GM21717 (cell line): ENCODE results near the gene NPBWR2.
"Not testable (repeated sequence)": the region's sequence is repeated elsewhere in the genome, so short reads cannot be mapped to it uniquely, and the experiment has no call there.

ENCODE experiments used
- ATAC-seq: cut with Tn5 transposase; IDR thresholded peaks from one replicate; pipeline ENCODE4 v1.9.1; 2021; ENCODE audit warnings: mild to moderate bottlenecking, moderate library complexity; ENCODE audit not compliant: unreplicated experiment

NPBWR2 gene

DNA sequence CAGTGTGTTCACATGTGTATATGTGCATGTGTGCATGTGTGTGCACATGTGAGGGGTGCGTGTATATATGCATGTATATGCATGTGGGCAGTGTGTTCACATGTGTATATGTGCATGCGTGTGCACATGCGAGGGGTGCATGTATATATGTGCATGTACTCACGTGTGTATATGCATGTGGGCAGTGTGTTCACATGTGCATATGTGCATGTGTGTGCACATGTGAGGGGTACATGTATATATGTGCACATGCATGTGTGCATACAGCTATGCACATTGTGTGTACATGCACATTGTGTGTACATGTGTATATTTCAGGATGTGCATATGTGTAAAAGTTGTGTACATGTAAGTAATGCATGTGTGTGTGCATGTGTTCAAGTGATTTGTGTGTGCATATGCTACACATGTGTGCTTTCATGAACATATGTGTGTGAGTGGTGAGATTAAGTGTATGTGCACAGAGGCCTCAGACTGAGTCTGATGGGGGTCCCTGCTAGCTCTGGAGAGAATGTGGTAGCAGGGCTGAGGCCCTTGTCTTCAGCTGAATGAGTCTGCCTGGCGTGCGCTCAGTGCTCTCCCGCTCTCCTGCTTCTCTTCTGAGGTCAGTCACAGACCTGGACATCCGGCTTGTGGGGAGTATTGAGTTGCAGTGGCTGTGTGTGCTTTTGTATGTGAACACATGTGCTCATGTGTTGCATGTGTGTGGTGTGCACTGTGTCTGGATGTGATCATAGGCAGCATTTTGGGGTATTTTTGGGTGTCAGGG, 37.0 kb upstream of the NPBWR2 start:
- no peak for ATAC-seq

DNA sequence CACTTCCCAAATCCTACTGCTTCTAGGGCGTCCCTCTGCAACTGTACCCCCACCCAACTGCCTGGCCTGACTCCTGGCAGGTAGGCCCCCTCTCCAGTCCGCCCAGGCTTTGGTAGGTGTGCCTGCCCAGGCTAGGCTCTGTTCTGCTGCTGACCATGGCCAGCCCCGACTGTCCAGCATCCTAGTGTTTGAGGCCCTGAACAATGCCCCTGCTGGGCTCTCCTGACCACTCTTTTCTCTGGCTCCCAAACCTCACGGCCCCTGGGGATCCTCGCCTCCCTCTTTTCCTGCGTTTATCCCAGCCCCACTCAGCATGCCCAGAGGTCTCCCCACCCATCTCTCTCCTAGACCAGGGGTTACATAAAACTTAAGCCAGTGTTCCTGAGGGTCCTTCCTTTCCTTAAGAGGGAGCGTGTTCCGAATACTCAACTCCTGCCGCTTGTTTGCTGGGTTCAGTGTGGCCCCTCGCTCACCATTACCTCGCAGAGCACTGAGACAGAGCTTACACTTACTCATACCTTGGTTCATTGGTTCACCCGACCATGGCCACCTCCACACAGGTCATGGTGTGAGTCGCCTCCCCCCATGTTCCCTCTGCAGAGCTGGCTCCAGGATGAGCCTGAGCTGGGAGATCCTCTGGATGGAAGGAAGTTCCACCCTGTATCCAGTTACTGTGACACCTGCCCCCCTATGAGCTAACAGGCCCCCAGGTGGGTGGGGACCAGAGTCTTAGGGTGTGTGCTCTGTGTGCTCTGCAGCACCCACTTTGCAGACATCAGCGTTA, 35.8 kb upstream of the NPBWR2 start:
- no peak for ATAC-seq

DNA sequence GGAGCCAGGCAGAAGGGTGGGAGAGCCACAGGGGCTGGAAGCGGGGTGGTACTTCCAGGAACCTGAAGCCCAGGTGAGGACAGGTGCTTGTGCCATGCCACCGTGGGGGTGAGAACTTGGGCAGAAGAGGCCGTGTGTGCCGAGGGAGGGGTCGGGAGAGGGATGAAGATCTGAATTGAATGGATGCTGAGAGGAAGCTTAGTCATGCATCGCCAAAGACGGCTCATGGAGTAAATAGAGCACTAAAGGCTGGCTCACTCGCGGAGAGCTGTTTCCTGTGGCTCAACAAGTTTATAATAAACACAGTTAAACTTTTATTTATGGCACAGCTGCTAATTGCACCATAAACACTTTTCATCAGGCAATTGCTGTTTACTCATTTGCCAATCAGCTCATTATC, 35.2 kb upstream of the NPBWR2 start:
- ATAC-seq, result no peak

DNA sequence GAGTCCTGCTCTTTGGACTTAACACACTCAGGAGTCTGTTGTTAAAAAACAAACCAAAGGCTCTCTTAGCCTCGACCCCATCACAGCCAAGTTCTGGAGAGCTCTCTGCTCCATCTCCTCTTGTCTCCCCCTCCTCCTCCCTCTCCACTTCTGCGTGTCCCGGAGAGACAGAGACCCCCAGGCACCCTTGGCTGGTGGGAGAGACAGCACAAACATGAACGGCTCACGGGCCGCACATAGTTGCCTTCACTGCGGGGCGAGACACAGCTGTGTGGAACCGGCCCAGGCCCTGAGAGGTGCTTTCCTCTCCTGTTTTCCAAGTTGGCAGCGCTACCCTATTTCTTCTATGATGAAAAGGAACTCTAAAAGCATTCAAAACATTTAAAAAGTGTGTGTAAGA, 33.6 kb upstream of the NPBWR2 start:
- ATAC-seq, result no peak

DNA sequence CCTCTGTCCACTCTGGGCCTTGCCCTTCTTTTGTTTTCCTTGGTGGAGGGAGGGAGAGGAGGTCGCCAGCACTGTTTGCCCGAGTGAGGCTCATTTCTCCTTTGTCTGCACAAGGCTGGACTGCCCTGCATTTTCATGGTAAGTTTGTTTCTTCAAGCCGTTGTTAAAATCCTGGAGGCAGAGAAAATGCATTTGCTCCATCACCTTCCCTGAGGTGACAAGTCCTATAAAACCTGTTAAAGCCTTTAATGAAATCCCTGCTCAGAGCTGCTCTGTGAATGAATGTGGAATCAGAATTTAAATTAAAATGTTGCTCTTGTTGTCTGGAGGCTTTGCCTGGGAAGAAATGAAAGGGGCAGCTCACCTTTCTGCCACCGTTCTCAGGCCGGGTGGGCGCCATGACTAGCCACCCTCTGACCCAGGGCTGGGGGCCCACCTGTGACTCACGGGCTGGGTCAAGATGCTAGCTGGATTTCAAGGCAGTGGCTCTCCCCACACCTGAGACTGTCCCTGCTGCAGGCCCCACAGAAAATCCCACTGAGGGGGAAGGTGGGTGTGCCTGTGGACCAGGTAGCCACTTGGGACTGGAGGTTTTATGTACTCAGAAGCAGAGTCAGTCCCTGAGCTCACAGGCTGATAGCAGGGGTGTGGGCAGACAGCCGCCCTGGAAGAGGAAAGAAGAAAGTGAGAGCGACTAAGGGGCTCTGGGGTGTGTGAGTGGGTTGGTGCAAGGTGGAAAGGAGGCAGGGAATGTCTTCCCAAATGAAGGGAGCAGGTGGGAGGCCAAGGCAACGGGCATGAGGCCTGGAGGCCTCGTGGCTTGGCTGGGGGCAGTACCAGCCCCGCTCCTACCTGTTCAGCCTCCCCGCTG, 32.9 kb upstream of the NPBWR2 start:
- ATAC-seq, result no peak

DNA sequence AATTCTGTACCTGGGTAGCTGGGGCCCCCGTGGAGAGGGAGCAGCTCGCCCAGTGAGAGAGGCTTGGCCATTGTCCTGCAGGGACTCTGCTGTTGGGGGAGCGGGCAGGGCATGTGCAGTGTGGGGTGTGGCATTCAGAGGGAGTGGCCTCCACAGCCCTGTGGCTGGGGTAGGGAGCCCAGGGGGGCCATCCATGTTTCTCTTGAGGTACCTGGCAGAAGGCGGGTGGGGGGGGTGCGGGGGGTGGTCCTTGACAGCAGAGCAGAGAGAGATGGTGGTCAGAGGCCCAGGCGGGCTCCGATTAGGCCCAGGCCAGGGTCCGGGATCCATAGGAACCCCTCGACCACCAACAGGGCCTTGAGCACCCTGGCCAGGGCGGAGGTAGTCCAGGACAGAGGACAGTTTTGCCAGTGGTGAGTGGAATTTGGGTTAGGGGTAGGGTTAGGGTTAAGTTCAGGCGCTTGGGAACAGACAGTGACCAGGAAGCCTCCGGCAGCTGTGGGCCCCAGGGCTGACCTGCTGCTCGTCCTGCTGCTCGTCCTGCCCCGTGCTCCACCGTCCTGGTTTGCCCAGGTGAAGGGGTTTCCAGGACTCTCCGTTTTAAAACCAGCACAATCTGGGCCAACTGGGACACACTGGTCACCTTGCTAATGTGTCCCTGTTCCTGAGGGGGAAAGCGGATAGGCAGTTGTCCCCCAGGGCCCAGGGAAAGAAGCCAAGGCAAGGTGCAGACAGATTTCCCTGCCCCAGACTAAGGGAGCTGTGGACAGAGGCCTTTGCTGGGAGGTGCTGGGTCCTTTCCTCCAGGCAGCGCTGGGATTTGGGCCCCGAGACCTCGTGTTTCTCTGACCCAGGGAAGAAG, 32.1 kb upstream of the NPBWR2 start:
- no peak for ATAC-seq

DNA sequence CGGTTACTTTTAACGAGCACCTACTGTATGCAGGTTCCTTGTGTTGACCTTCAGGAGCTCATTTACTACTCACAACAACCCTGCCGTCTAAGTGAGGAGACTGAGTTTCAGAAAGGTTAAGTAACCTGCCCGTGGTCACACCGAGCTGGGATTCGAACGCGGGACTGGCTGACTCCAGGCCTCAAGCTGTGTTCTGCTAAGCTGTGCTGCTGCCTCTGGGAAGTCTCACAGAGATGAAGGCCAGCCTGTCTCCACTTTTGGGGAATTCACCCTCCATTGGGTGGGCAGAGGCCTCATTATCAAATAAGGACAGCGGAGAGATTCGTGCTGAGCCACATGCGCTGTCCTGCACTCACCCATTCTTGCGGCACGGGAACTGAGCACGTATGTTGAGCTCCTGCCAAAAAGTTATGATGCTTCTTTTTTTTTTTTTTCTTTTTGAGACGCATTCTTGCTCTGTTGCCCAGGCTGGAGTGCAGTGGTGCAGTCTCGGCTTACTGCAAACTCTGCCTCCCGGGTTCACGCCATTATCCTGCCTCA, 31.0 kb upstream of the NPBWR2 start:
- no peak for ATAC-seq

DNA sequence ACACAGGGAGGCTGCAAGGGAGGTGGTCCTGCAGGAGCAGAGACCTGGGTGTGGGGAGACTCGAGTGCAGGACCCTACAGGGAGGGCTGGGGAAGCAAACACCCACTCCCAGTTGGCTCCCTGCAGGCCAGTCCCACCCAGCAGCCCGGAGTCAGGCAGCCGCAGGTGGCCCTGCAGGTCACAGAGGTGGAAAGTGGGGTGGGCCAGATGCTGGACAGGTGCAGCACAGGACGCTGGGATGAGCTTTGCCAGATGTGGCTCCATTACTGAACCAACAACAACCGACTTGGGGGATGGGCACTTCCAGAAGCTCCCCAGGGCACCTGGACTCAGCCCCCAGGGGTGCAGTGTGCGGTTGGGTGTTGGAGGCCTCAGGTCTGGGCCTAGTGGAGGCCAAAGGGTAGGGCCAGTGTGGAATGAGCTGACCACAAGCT, 30.2 kb upstream of the NPBWR2 start:
- ATAC-seq, result no peak

DNA sequence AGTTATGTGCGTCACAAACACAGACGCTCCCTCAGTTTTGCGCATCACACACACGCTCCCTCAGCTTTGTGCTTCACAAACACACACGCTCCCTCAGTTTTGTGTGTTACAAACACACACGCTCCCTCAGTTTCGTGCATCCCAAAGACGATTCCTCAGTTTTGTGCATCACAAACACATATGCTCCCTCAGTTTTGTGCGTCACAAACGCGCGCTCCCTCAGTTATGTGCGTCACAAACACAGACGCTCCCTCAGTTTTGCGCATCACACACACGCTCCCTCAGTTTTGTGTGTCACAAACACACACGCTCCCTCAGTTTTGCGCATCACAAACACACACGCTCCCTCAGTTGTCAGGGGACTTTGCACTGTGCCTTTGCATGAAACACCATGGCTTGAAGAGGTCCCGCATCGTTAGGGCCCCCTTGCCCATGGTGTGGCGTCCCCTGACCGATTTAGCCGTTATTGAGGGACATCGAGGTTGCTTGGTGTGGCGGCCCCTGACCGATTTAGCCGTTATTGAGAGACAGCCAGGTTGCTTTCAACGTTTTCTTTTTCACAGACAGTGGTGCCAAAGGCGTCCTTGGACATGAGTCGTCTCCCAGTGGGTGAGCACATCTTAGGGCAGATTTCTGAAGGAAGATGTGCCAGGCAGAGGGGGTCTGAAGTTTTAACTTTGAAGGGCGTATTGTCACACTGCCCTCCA, 28.8 kb upstream of the NPBWR2 start:
- no peak for ATAC-seq

DNA sequence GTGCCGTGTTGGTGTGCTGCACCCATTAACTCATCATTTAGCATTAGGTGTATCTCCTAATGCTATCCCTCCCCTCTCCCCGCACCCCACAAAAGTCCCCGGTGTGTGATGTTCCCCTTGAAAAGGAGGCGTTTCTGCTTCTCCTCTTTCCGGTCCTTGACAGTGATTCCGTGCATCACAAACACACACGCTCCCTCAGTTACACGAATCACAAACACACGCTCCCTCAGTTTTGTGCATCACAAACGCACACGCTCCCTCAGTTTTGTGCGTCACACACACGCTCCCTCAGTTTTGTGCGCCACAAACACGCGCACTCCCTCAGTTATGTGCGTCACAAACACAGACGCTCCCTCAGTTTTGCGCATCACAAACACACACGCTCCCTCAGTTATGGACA, 27.4 kb upstream of the NPBWR2 start:
- not testable (repeated sequence) for ATAC-seq

DNA sequence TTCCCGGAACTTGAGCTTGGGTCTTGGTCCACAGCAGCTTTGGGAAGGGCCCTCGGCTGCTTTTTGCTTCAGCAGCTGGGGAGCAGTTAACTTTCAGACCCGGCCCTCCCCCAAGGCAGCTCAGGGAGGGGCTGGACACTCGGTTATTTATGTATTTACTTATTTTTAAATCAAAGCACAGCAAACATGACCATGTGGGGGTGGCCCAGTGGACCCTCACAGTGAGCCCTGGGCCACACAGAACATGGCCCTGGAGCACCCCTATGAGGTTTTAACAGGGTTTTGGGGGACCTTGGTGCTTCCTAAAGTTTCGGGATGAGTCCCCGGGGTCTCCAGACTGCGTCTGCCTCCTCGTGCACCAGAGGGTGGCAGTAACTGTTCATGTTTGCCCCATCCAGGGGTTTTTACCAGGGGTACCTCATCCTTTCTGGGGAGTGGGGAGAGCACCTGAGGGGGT, 26.6 kb upstream of the NPBWR2 start:
- no peak for ATAC-seq

DNA sequence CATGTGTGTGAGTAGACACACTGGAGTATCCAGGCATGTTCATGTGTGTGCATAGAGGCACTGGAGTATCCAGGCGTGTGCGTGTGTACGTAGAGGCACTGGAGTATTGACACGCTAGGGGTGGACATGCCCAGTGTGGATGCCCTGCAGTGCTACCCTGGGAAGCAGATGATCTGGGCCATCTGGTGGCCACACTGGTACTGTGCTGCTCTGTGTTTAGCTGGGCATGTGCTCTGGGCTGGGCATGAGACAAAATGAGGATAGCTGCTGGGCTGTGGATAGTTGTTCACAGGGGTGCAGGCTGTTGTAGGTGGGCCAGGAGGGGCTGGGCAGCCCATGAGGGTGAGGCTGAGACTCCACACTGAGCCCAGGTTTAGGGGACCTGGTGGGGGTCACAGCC, 24.0 kb upstream of the NPBWR2 start:
- no peak for ATAC-seq

DNA sequence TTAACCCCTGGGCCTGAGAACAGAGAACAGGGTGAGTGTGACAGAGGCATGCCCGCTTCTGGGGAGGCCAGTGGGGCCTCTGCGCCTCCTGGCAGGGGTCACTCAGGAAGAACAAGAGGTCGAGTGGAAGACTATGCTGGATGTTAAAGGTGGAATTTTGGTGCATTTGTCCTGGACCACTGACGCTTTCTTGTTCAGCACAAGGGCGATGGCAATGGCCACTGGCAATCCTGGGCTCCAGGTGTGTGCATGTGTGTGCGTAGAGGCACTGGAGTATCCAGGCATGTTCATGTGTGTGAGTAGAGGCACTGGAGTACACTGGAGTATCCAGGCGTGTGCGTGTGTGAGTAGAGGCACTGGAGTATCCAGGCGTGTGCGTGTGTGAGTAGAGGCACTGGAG, 23.5 kb upstream of the NPBWR2 start:
- ATAC-seq, result no peak

DNA sequence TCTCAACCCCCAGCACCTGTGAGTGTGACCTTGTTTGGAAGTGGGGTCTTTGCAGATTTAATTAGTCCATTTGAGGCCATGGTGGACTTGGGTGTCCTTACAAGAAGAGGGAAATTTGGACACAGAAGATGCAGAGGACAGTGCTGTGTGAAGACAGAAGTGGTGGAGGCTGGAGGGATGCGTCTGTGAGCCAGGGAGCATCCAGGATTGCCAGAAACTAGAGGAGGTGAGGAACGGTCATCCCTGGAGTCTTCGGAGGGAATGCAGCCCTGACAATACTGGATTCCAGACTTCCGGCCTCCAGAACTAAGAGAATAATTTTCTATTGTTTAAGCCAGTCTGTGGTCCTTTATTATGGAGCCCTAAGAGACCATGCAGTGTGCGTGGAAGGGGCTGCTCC, 22.9 kb upstream of the NPBWR2 start:
- ATAC-seq, result no peak

DNA sequence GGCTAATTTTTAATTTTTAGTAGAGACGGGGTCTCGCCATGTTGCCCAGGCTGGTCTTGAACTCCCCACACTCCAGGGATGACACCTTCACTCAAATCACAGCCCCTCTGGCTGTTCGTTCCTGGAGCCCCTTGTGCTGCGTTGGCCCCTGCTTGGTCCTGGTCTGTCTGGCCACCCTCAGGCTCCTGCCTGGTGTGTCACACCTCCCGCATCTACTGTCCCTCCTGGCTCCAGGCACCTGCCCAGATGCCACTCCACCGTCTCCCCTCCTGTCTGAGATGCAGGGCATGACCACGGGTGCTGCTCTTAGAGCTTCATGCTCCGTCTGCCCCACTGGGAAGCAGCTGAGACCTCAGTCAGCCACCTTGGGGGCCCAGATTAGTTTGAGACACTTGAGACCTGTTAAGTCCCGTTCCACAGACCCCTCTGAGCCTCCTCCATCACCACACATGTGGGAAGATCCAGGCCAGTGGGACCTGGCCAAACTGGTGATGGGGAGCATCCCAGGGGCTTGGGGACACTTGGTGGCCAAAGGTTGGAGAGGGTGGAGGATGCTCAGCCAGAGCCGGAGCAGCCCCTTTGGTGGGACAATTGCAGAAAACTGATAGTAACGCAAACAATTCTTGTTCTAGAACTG, 21.9 kb upstream of the NPBWR2 start:
- no peak for ATAC-seq

DNA sequence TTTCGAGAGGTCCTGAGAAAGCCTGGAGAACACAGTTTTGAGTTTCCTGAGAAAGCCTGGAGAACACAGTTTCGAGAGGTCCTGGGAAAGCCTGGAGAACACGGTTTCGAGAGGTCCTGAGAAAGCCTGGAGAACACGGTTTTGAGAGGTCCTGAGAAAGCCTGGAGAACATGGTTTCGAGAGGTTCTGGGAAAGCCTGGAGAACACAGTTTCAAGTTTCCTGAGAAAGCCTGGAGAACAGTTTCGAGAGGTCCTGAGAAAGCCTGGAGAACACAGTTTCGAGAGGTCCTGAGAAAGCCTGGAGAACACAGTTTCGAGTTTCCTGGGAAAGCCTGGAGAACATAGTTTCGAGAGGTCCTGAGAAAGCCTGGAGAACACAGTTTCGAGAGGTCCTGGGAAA, 16.2 kb upstream of the NPBWR2 start:
- ATAC-seq, result not testable (repeated sequence)

DNA sequence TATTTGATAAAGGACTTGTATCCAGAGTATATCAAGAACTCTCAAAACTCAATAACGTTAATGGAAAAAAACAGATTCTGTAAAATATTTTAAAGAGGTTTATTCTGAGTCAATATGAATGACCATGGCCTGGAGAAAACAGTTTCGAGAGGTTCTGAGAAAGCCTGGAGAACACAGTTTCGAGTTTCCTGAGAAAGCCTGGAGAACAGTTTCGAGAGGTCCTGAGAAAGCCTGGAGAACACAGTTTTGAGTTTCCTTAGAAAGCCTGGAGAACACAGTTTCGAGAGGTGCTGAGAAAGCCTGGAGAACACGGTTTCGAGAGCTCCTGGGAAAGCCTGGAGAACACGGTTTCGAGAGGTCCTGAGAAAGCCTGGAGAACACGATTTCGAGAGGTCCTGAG, 15.6 kb upstream of the NPBWR2 start:
- not testable (repeated sequence) for ATAC-seq

DNA sequence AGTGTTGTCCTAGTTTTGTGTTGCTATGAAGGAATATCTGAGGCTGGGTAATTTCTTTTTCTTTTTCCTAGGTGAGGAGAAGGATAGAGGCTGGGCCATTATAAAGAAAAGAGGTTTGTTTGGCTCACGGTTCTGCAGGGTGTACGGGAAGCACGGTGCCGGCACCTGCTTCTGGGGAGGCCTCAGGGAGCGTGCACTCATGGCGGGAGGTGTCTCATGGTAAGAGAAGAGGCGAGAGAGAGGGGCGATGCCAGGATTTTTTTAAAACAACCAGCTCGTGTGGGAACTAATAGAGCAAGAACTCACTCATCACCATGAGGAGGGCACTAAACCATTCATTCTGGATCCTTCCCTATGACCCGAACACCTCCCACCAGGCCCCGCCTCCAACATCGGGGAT, 14.2 kb upstream of the NPBWR2 start:
- ATAC-seq, result no peak
